Measurements from ENCODE around the gene PCCA. TPM values are rescaled to one million over a fixed set of nuclear protein-coding genes. Genes with fewer than 3 reads are reported as not detected.

The PCCA gene
- polyA plus RNA-seq, 3 donors: 49.4 to 64.3 (median 54.2) TPM

- DNase-seq (ENCODE audit: extremely low read depth in 1 of 11, low read depth in 9 of 11, low spot score in 4 of 11): no peak
Observed at GRCh38 chr13:100459747-100460146, 370.9 kb downstream of the PCCA start.

GRCh38 chr13:100460266-100460665, 371.4 kb downstream of the PCCA start:
- DNase-seq (ENCODE audit: extremely low read depth in 1 of 11, low read depth in 9 of 11, low spot score in 4 of 11): no peak

- no peak for DNase-seq (ENCODE audit: extremely low read depth in 1 of 11, low read depth in 9 of 11, low spot score in 4 of 11)
Observed at GRCh38 chr13:100460791-100461190, 371.9 kb downstream of the PCCA start.

GRCh38 chr13:100461309-100462030, 372.6 kb downstream of the PCCA start:
- DNase-seq (ENCODE audit: extremely low read depth in 1 of 11, low read depth in 9 of 11, low spot score in 4 of 11): no peak

GRCh38 chr13:100464006-100464405, 375.1 kb downstream of the PCCA start:
- DNase-seq (ENCODE audit: extremely low read depth in 1 of 11, low read depth in 9 of 11, low spot score in 4 of 11): no peak

- no peak for DNase-seq (ENCODE audit: extremely low read depth in 1 of 11, low read depth in 9 of 11, low spot score in 4 of 11)
Observed at GRCh38 chr13:100465558-100465957, 376.7 kb downstream of the PCCA start.

- DNase-seq (ENCODE audit: extremely low read depth in 1 of 11, low read depth in 9 of 11, low spot score in 4 of 11): no peak
Observed at GRCh38 chr13:100470866-100471505, 382.1 kb downstream of the PCCA start.

- DNase-seq (ENCODE audit: extremely low read depth in 1 of 11, low read depth in 9 of 11, low spot score in 4 of 11): no peak
Observed at GRCh38 chr13:100473087-100473486, 384.2 kb downstream of the PCCA start.

- DNase-seq (ENCODE audit: extremely low read depth in 1 of 11, low read depth in 9 of 11, low spot score in 4 of 11): no peak
Observed at GRCh38 chr13:100473501-100474044, 384.7 kb downstream of the PCCA start.

- DNase-seq (ENCODE audit: extremely low read depth in 1 of 11, low read depth in 9 of 11, low spot score in 4 of 11): no peak
Observed at GRCh38 chr13:100476963-100477362, 388.1 kb downstream of the PCCA start.

GRCh38 chr13:100478107-100478809, 389.4 kb downstream of the PCCA start:
- DNase-seq (ENCODE audit: extremely low read depth in 1 of 11, low read depth in 9 of 11, low spot score in 4 of 11): no peak

GRCh38 chr13:100480676-100481075, 391.8 kb downstream of the PCCA start:
- DNase-seq (ENCODE audit: extremely low read depth in 1 of 11, low read depth in 9 of 11, low spot score in 4 of 11): no peak

- no peak for DNase-seq (ENCODE audit: extremely low read depth in 1 of 11, low read depth in 9 of 11, low spot score in 4 of 11)
Observed at GRCh38 chr13:100483139-100483538, 394.2 kb downstream of the PCCA start.

- DNase-seq (ENCODE audit: extremely low read depth in 1 of 11, low read depth in 9 of 11, low spot score in 4 of 11): peak in 1 of 11 donors; percentile 16
Observed at GRCh38 chr13:100483841-100484381, 395.0 kb downstream of the PCCA start.

- DNase-seq (ENCODE audit: extremely low read depth in 1 of 11, low read depth in 9 of 11, low spot score in 4 of 11): no peak
Observed at GRCh38 chr13:100484702-100485101, 395.8 kb downstream of the PCCA start.

GRCh38 chr13:100485265-100485664, 396.4 kb downstream of the PCCA start:
- DNase-seq (ENCODE audit: extremely low read depth in 1 of 11, low read depth in 9 of 11, low spot score in 4 of 11): no peak

GRCh38 chr13:100490692-100491091, 401.8 kb downstream of the PCCA start:
- DNase-seq (ENCODE audit: extremely low read depth in 1 of 11, low read depth in 9 of 11, low spot score in 4 of 11): no peak

- DNase-seq (ENCODE audit: extremely low read depth in 1 of 11, low read depth in 9 of 11, low spot score in 4 of 11): no peak
Observed at GRCh38 chr13:100491164-100491842, 402.4 kb downstream of the PCCA start.

- DNase-seq (ENCODE audit: extremely low read depth in 1 of 11, low read depth in 9 of 11, low spot score in 4 of 11): no peak
Observed at GRCh38 chr13:100493418-100493817, 404.5 kb downstream of the PCCA start.
